CD4-positive, alpha-beta T cell (primary cell): ENCODE measurements around the gene REXO1. TPM values are rescaled to one million over a fixed set of nuclear protein-coding genes. Genes with fewer than 3 reads are reported as not detected.
A peak's percentile ranks its signal among the peaks of the same experiment; 100 is the strongest.

Source experiments
- ATAC-seq: fragments of 200-7000 bp; cut with Tn5 transposase; one replicate; pipeline ENCODE4 v1.10.0; 2022; ENCODE audit warnings: mild to moderate bottlenecking; ENCODE audit not compliant: poor library complexity
- CTCF ChIA-PET: fragments of 350-600 bp; sonication (Branson Sonifier 250); formaldehyde crosslinking; loops from one replicate; lab custom pipeline; 2021; ENCODE audit warnings: antibody characterized with exemption, inconsistent platforms; lab: Charles Lee
- POLR2A ChIA-PET: fragments of 350-600 bp; sonication (Branson Sonifier 250); formaldehyde crosslinking; loops from one replicate; lab custom pipeline; 2021; ENCODE audit warnings: antibody characterized with exemption, inconsistent platforms; lab: Charles Lee
- DNase-seq, 14 experiments: peaks; one replicate each; pipeline ENCODE4 v3.0.0-alpha.2; 2013 to 2020; ENCODE audit warnings: mixed read lengths in 2 of 14
- H3K27ac ChIP-seq, 2 donors: one replicate each; pipeline versions ENCODE4 v1.5.1 to v1.7.0; 2013; ENCODE audit warnings: low read length in 2 of 2, low read depth in 1 of 2, mild to moderate bottlenecking in 1 of 2
- H3K27me3 ChIP-seq, 2 experiments: 1 replicate in 1 of 2; 2 replicates in 1 of 2; pipeline versions ENCODE4 v1.6.1 to v1.7.0; 2013; ENCODE audit warnings: low read length in 2 of 2, control low read depth in 1 of 2, mild to moderate bottlenecking in 1 of 2, moderate library complexity in 1 of 2; ENCODE audit not compliant: insufficient read depth in 2 of 2, control insufficient read depth in 1 of 2
- H3K36me3 ChIP-seq: one replicate; pipeline ENCODE4 v1.6.1; 2013; ENCODE audit warnings: low read length, control low read depth; ENCODE audit not compliant: insufficient read depth
- H3K4me1 ChIP-seq: one replicate; pipeline ENCODE4 v1.6.1; 2013; ENCODE audit warnings: low read length, control low read depth; ENCODE audit not compliant: insufficient read depth
- H3K4me3 ChIP-seq: one replicate; pipeline ENCODE4 v1.5.1; 2013; ENCODE audit warnings: mild to moderate bottlenecking, low read length, moderate library complexity
- H3K9me3 ChIP-seq, 2 experiments: 1 replicate in 1 of 2; 2 replicates in 1 of 2; pipeline versions ENCODE4 v1.6.1 to v1.7.0; 2013; ENCODE audit warnings: low read length in 2 of 2, mild to moderate bottlenecking in 2 of 2, control low read depth in 1 of 2, moderate library complexity in 1 of 2; ENCODE audit not compliant: control insufficient read depth in 1 of 2, insufficient read depth in 1 of 2
- H3K27ac Mint-ChIP-seq: one replicate; pipeline ENCODE4 v1.8.0; 2020; ENCODE audit warnings: mixed read lengths
- H3K27me3 Mint-ChIP-seq: one replicate; pipeline ENCODE4 v1.8.0; 2021; ENCODE audit warnings: mixed read lengths
- H3K36me3 Mint-ChIP-seq: one replicate; pipeline ENCODE4 v1.8.0; 2021; ENCODE audit warnings: low read depth, mixed read lengths
- H3K4me1 Mint-ChIP-seq: one replicate; pipeline ENCODE4 v1.8.0; 2021; ENCODE audit warnings: low read depth, mixed read lengths
- H3K4me3 Mint-ChIP-seq: one replicate; pipeline ENCODE4 v1.8.0; 2020; ENCODE audit warnings: mild to moderate bottlenecking, mixed read lengths
- H3K9me3 Mint-ChIP-seq: one replicate; pipeline ENCODE4 v1.8.0; 2020; ENCODE audit warnings: mixed read lengths
- CTCF ChIP-seq: fragments of 200-600 bp; IDR thresholded peaks from one replicate; pipeline ENCODE4 v1.8.0; 2022; ENCODE audit warnings: antibody characterized with exemption, mild to moderate bottlenecking
- intact Hi-C, 2 experiments: fragments of 100-400 bp; cut with DNase I in 1 of 2; cut with micrococcal nuclease in 1 of 2; formaldehyde crosslinking; loops; one replicate each; pipeline versions ENCODE4 v1.15.1 to v1.9.0; 2023 to 2025; cut with DNase I, micrococcal nuclease
- total RNA-seq, 174 experiments: library from RNA in 2 of 174; stranded (reverse) in 2 of 174; gene quantifications; one replicate each; pipeline ENCODE4 v1.2.3 and lab custom pipeline; 2021 to 2026

REXO1 gene
- total RNA-seq, 2 experiments from 2014 or later = 106 to 114 TPM

GRCh38 chr19:1839658-1840540 is 8.4 kb downstream of the REXO1 start:
- Mint-ChIP-seq H3K27ac (no peak overlapping the region), H3K4me1 (peaks cover 25% of the 10 kb centered on the region), H3K9me3 (no peaks in the 10 kb centered on the region), H3K27me3 (no peaks in the 10 kb centered on the region), H3K4me3 (peak overlapping the region; percentile 15), H3K36me3 (peaks cover 10% of the 10 kb centered on the region)
- ATAC-seq (no peak), DNase-seq (no peak)
- Histone ChIP-seq H3K4me3 (no peak overlapping the region), H3K36me3 (peaks cover 38% of the 10 kb centered on the region), H3K9me3 (no peaks in the 10 kb centered on the region), H3K27ac (no peak overlapping the region), H3K4me1 (peaks cover 75% of the 10 kb centered on the region), H3K27me3 (no peaks in the 10 kb centered on the region)
- ChIA-PET POLR2A (interaction anchor here (0.6 to 0.7 kb wide), 2 partner anchors 14 to 862 kb away, joined by 3 read pairs; no protein-coding TSS in a partner anchor), CTCF (no interaction called here)
- no peak for TF ChIP-seq CTCF
- intact Hi-C loops = loop anchor here in 1 of 2 experiments (1.0 kb wide), 1 partner anchor 254 kb away; no protein-coding TSS in a partner anchor

GRCh38 chr19:1837625-1838105 is 10.6 kb downstream of the REXO1 start:
- no peaks in the 10 kb centered on the region for H3K27me3 ChIP-seq
- no peaks in the 10 kb centered on the region for H3K9me3 Mint-ChIP-seq
- DNase-seq (peak; percentile 33 to 72 (median 54)), ATAC-seq (peak; percentile 85)
- H3K4me1 Mint-ChIP-seq = peaks cover 20% of the 10 kb centered on the region
- peaks cover 59% of the 10 kb centered on the region for H3K4me1 ChIP-seq
- no peak overlapping the region for H3K4me3 ChIP-seq
- TF ChIP-seq CTCF = peak; percentile 81
- H3K27ac Mint-ChIP-seq = no peak overlapping the region
- ChIA-PET CTCF (interaction anchor here (0.6 to 1.6 kb wide), 4 partner anchors 8 to 455 kb away, joined by 3 to 9 read pairs (median 4); no protein-coding TSS in a partner anchor), POLR2A (interaction anchor here (0.9 kb wide), 1 partner anchor 11 kb away, joined by 4 read pairs; no protein-coding TSS in a partner anchor)
- peaks cover 33% of the 10 kb centered on the region for H3K36me3 ChIP-seq
- no peaks in the 10 kb centered on the region for H3K27me3 Mint-ChIP-seq
- intact Hi-C loops = no loop called here
- H3K36me3 Mint-ChIP-seq = peaks cover 10% of the 10 kb centered on the region
- H3K9me3 ChIP-seq = no peaks in the 10 kb centered on the region
- H3K4me3 Mint-ChIP-seq = no peak overlapping the region
- H3K27ac ChIP-seq = no peak overlapping the region

- H3K4me3 Mint-ChIP-seq = no peak overlapping the region
- H3K9me3 ChIP-seq = no peaks in the 10 kb centered on the region
- CTCF ChIA-PET = interaction anchor here (0.6 to 1.6 kb wide), 3 partner anchors 8 to 18 kb away, joined by 3 to 9 read pairs (median 4); no protein-coding TSS in a partner anchor
- H3K36me3 ChIP-seq = peaks cover 34% of the 10 kb centered on the region
- no peak for TF ChIP-seq CTCF
- H3K27ac ChIP-seq = no peak overlapping the region
- H3K4me1 ChIP-seq = peaks cover 54% of the 10 kb centered on the region
- no peaks in the 10 kb centered on the region for H3K27me3 Mint-ChIP-seq
- peaks cover 20% of the 10 kb centered on the region for H3K4me1 Mint-ChIP-seq
- DNase-seq (no peak), ATAC-seq (no peak)
- POLR2A ChIA-PET = interaction anchor here (0.9 kb wide), 1 partner anchor 11 kb away, joined by 4 read pairs; no protein-coding TSS in a partner anchor
- intact Hi-C loops = no loop called here
- no peaks in the 10 kb centered on the region for H3K9me3 Mint-ChIP-seq
- no peak overlapping the region for H3K4me3 ChIP-seq
- no peaks in the 10 kb centered on the region for H3K27me3 ChIP-seq
- H3K27ac Mint-ChIP-seq = no peak overlapping the region
- H3K36me3 Mint-ChIP-seq = peaks cover 10% of the 10 kb centered on the region
Measured at GRCh38 chr19:1837222-1837565, 11.1 kb downstream of the REXO1 start.
